Activated T-helper 9 cell treated with anti-CD3 and anti-CD28 coated beads, Interleukin-2, amount 50 U/mL, for 16 hours (primary cell): Measurements from ENCODE around the gene MORF4L2.
"Not testable (repeated sequence)": the region's sequence is repeated elsewhere in the genome, so short reads cannot be mapped to it uniquely, and the experiment has no call there.

Experiments used
- DNase-seq: peaks from one replicate; pipeline ENCODE4 v3.0.0-alpha.2; 2020; ENCODE audit warnings: low read depth

MORF4L2 gene

GRCh38 chrX:103678199-103678993, 8.1 kb downstream of the MORF4L2 start:
- no peak for DNase-seq

- DNase-seq, result no peak
Measured at GRCh38 chrX:103674531-103675454, 11.7 kb downstream of the MORF4L2 start.

GRCh38 chrX:103669745-103670144, 16.8 kb downstream of the MORF4L2 start:
- no peak for DNase-seq

- DNase-seq, result no peak
Measured at GRCh38 chrX:103666202-103667107, 20.0 kb downstream of the MORF4L2 start.

GRCh38 chrX:103663981-103664762, 22.3 kb downstream of the MORF4L2 start:
- no peak for DNase-seq

GRCh38 chrX:103659460-103659859, 27.0 kb downstream of the MORF4L2 start:
- DNase-seq, result not testable (repeated sequence)

- DNase-seq, result no peak
Measured at GRCh38 chrX:103658681-103659433, 27.6 kb downstream of the MORF4L2 start.

- DNase-seq, result not testable (repeated sequence)
Measured at GRCh38 chrX:103657066-103657465, 29.4 kb downstream of the MORF4L2 start.

- no peak for DNase-seq
Measured at GRCh38 chrX:103656617-103657016, 29.9 kb downstream of the MORF4L2 start.

GRCh38 chrX:103655230-103656000, 31.1 kb downstream of the MORF4L2 start:
- not testable (repeated sequence) for DNase-seq

GRCh38 chrX:103651151-103651773, 35.2 kb downstream of the MORF4L2 start:
- no peak for DNase-seq

GRCh38 chrX:103647630-103648029, 38.9 kb downstream of the MORF4L2 start:
- DNase-seq, result no peak

GRCh38 chrX:103644125-103644524, 42.4 kb downstream of the MORF4L2 start:
- DNase-seq, result no peak

- DNase-seq, result no peak
Measured at GRCh38 chrX:103640401-103641155, 45.9 kb downstream of the MORF4L2 start.

GRCh38 chrX:103638479-103639346, 47.8 kb downstream of the MORF4L2 start:
- DNase-seq, result not testable (repeated sequence)

- no peak for DNase-seq
Measured at GRCh38 chrX:103637604-103638338, 48.7 kb downstream of the MORF4L2 start.

- DNase-seq, result no peak
Measured at GRCh38 chrX:103635436-103635835, 51.1 kb downstream of the MORF4L2 start.
